Mesothelial cell of epicardium (in vitro differentiated cells): ENCODE data around the gene ARHGAP40. TPM values are rescaled to one million over a fixed set of nuclear protein-coding genes. Genes with fewer than 3 reads are reported as not detected.
A peak's percentile ranks its signal among the peaks of the same experiment; 100 is the strongest.

Experiments
- DNase-seq, 2 experiments: peaks; one replicate each; pipeline ENCODE4 v3.0.0; 2021; ENCODE audit warnings: low spot score in 2 of 2; ENCODE audit not compliant: unreplicated experiment in 2 of 2
- H3K27ac Mint-ChIP-seq: 2 replicates; pipeline ENCODE4 v1.8.0; 2021; ENCODE audit warnings: mixed read lengths
- H3K27me3 Mint-ChIP-seq: 2 replicates; pipeline ENCODE4 v1.8.0; 2021; ENCODE audit warnings: low read depth, mixed read lengths
- H3K36me3 Mint-ChIP-seq: 2 replicates; pipeline ENCODE4 v1.8.0; 2021; ENCODE audit warnings: mixed read lengths
- H3K4me1 Mint-ChIP-seq: 2 replicates; pipeline ENCODE4 v1.8.0; 2021; ENCODE audit warnings: mixed read lengths
- H3K4me3 Mint-ChIP-seq: 2 replicates; pipeline ENCODE4 v1.8.0; 2021; ENCODE audit warnings: mild to moderate bottlenecking, moderate library complexity, mixed read lengths
- H3K9me3 Mint-ChIP-seq: 2 replicates; pipeline ENCODE4 v1.8.0; 2021; ENCODE audit warnings: mixed read lengths
- total RNA-seq: library from RNA; stranded (reverse); gene quantifications from 3 replicates; pipeline ENCODE4 v1.2.1, GENCODE V29; 2021
- TF ChIP-seq, protein P1 (sequence below): fragments of 200-600 bp; sonication (generic); IDR thresholded peaks from one replicate; pipeline ENCODE4 v1.5.0; 2021; ENCODE audit warnings: antibody characterized with exemption; ENCODE audit not compliant: unreplicated experiment

Gene ARHGAP40
- total RNA-seq, 1 donor from 2014 or later = 0.45 TPM

GRCh38 chr20:38651154-38651553, 49.5 kb downstream of the ARHGAP40 start:
- H3K4me1 Mint-ChIP-seq = peaks cover 3% of the 10 kb centered on the region
- H3K27me3 Mint-ChIP-seq = peaks cover 62% of the 10 kb centered on the region
- DNase-seq = no peak
- H3K27ac Mint-ChIP-seq = no peak overlapping the region
- H3K9me3 Mint-ChIP-seq = peaks cover 4% of the 10 kb centered on the region
- TF ChIP-seq, protein P1, sequence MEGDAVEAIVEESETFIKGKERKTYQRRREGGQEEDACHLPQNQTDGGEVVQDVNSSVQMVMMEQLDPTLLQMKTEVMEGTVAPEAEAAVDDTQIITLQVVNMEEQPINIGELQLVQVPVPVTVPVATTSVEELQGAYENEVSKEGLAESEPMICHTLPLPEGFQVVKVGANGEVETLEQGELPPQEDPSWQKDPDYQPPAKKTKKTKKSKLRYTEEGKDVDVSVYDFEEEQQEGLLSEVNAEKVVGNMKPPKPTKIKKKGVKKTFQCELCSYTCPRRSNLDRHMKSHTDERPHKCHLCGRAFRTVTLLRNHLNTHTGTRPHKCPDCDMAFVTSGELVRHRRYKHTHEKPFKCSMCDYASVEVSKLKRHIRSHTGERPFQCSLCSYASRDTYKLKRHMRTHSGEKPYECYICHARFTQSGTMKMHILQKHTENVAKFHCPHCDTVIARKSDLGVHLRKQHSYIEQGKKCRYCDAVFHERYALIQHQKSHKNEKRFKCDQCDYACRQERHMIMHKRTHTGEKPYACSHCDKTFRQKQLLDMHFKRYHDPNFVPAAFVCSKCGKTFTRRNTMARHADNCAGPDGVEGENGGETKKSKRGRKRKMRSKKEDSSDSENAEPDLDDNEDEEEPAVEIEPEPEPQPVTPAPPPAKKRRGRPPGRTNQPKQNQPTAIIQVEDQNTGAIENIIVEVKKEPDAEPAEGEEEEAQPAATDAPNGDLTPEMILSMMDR = no peak
- no peaks in the 10 kb centered on the region for H3K36me3 Mint-ChIP-seq
- no peak overlapping the region for H3K4me3 Mint-ChIP-seq

DNA sequence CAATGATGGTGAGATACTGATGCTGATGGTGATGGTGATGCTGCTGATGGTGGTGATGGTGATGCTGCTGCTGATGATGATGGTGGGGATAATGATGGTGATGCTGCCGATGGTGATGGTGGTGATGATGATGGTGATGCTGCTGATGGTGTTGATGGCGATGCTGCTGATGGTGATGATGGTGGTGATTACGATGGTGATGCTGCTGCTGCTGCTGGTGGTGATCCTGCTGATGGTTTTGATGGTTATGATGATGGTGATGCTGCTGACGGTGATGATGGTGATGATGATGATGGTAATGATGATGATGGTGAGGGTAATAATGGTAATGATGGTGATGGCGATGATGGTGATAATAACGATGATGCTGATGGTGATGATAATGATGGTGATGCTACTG, 50.0 kb downstream of the ARHGAP40 start:
- Mint-ChIP-seq H3K27ac (no peak overlapping the region), H3K9me3 (peaks cover 4% of the 10 kb centered on the region), H3K4me1 (no peaks in the 10 kb centered on the region), H3K36me3 (no peaks in the 10 kb centered on the region), H3K27me3 (peaks cover 62% of the 10 kb centered on the region), H3K4me3 (no peak overlapping the region)
- TF ChIP-seq, protein P1 = no peak
- no peak for DNase-seq

- TF ChIP-seq, protein P1 = no peak
- no peaks in the 10 kb centered on the region for H3K36me3 Mint-ChIP-seq
- H3K4me1 Mint-ChIP-seq = no peaks in the 10 kb centered on the region
- peaks cover 4% of the 10 kb centered on the region for H3K9me3 Mint-ChIP-seq
- no peak overlapping the region for H3K4me3 Mint-ChIP-seq
- DNase-seq = no peak
- H3K27ac Mint-ChIP-seq = no peak overlapping the region
- H3K27me3 Mint-ChIP-seq = peaks cover 65% of the 10 kb centered on the region
Measured at GRCh38 chr20:38652995-38653394, 51.4 kb downstream of the ARHGAP40 start.

DNA sequence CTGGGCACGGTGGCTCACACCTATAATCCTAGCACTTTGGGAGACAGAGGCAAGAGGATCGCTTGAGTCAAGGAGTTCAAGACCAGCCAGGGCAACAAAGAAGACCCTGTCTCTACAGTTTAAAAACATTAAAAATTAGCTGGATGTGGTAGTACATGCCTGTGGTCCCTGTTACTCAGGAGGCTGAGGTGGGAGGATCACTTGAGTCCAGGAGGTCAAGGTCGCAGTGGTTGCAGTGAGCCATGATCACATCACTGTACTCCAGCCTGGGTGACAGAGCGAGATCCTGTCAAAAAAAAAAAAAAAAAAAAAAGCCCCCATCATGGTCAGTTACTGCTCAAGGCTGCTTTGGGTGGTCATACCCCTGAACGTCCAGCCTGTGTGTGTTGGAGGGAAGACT, 55.8 kb downstream of the ARHGAP40 start:
- Mint-ChIP-seq H3K27ac (no peak overlapping the region), H3K4me3 (no peak overlapping the region), H3K9me3 (peaks cover 4% of the 10 kb centered on the region), H3K36me3 (no peaks in the 10 kb centered on the region), H3K4me1 (no peaks in the 10 kb centered on the region), H3K27me3 (peaks cover 78% of the 10 kb centered on the region)
- TF ChIP-seq, protein P1 = no peak
- DNase-seq = no peak

- Mint-ChIP-seq H3K4me1 (no peaks in the 10 kb centered on the region), H3K27ac (no peak overlapping the region), H3K4me3 (no peak overlapping the region), H3K27me3 (peaks cover 76% of the 10 kb centered on the region), H3K36me3 (no peaks in the 10 kb centered on the region), H3K9me3 (no peaks in the 10 kb centered on the region)
- TF ChIP-seq, protein P1 = peak; percentile 67
- no peak for DNase-seq
Measured at GRCh38 chr20:38658879-38659596, 57.4 kb downstream of the ARHGAP40 start.

DNA sequence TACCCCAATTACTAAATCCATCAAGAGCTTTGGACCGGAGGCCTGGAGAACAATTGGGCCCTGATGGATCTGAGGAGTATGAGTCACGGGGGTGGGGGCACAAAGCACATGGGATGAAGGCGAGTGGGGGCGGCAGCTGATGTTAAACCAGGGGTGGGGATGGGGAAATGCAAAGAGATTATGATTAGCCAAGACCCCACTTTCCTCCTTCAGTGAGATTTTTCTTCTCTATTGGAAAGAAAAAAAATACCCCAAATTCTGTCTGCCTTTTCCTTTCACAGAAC, 57.9 kb downstream of the ARHGAP40 start:
- Mint-ChIP-seq H3K27ac (no peak overlapping the region), H3K9me3 (no peaks in the 10 kb centered on the region), H3K4me1 (no peaks in the 10 kb centered on the region), H3K36me3 (no peaks in the 10 kb centered on the region), H3K27me3 (peaks cover 79% of the 10 kb centered on the region), H3K4me3 (no peak overlapping the region)
- no peak for DNase-seq
- TF ChIP-seq, protein P1 = no peak
